ENCODE results near the gene GOLIM4. TPM values are rescaled to one million over a fixed set of nuclear protein-coding genes. Genes with fewer than 3 reads are reported as not detected.

GOLIM4 gene
- total RNA-seq, 1 experiment from 2014 or later = 12.2 TPM

DNA sequence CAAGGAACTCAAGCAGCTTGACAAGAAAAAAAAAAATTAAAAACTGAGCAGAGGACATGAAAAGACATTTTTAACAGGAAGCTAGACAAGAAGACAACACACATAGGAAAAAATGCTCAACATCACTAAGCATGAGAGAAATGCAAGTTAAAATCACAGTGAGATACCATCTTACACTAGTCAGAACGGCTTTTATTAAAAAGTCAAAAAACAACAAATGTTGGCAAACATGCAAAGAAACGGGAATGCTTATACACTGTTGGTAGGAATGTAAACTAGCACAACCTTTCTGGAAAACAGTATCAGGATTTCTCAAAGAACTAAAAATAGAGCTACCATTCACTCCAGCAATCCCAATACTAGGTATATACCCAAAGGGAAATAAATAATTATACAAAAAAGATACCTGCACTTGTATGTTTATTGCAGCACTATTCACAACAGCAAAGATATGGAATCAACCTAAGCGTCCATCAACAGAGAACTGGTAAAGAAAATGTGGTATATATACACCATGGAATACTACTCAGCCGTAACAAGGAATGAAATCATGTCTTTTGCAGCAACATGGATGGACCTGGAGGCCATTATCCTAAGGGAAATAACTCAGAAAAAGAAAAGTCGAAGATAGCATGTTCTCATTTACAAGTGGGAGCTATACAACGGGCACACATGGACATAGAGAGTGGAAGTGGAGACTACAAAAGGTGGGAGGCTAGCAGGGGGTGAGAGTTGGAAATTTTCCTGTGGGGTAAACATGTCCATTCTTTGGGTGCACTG lies 5.2 kb downstream of the GOLIM4 start:
- H3K27ac ChIP-seq (ENCODE audit: low read depth, low read length, poor library complexity, severe bottlenecking) = no peak overlapping the region
- ChIA-PET CTCF (no interaction called here), POLR2A (ENCODE audit: low non-redundant PET) (no interaction called here)
- no peaks in the 10 kb centered on the region for H3K4me1 ChIP-seq (ENCODE audit: insufficient read depth, low read length, poor library complexity, severe bottlenecking)
- no peak overlapping the region for H3K4me3 ChIP-seq (ENCODE audit: low read depth, low read length, poor library complexity, severe bottlenecking)
- H3K27me3 ChIP-seq (replicated peaks; ENCODE audit: insufficient read depth, low read depth, low read length, poor library complexity) = no peaks in the 10 kb centered on the region
- intact Hi-C loops (cut with micrococcal nuclease; ENCODE audit: unreplicated experiment) = no loop called here
- no TSS peak for BruUV-seq (replicated peaks)
- H3K36me3 ChIP-seq (ENCODE audit: insufficient read depth, low read length, poor library complexity, severe bottlenecking) = no peaks in the 10 kb centered on the region
- no peak for TF ChIP-seq EZH2 (IDR thresholded peaks at IDR 0.05; ENCODE audit: borderline replicate concordance, low read depth, low read length, poor library complexity, severe bottlenecking)
- TF ChIP-seq, protein P1, sequence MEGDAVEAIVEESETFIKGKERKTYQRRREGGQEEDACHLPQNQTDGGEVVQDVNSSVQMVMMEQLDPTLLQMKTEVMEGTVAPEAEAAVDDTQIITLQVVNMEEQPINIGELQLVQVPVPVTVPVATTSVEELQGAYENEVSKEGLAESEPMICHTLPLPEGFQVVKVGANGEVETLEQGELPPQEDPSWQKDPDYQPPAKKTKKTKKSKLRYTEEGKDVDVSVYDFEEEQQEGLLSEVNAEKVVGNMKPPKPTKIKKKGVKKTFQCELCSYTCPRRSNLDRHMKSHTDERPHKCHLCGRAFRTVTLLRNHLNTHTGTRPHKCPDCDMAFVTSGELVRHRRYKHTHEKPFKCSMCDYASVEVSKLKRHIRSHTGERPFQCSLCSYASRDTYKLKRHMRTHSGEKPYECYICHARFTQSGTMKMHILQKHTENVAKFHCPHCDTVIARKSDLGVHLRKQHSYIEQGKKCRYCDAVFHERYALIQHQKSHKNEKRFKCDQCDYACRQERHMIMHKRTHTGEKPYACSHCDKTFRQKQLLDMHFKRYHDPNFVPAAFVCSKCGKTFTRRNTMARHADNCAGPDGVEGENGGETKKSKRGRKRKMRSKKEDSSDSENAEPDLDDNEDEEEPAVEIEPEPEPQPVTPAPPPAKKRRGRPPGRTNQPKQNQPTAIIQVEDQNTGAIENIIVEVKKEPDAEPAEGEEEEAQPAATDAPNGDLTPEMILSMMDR (conservative IDR thresholded peaks at IDR 0.05; ENCODE audit: low read depth, low read length) = no peak
- H3K9me3 ChIP-seq (ENCODE audit: low read depth, low read length, poor library complexity, severe bottlenecking) = no peaks in the 10 kb centered on the region
- no peak for DNase-seq (ENCODE audit: low spot score)

DNA sequence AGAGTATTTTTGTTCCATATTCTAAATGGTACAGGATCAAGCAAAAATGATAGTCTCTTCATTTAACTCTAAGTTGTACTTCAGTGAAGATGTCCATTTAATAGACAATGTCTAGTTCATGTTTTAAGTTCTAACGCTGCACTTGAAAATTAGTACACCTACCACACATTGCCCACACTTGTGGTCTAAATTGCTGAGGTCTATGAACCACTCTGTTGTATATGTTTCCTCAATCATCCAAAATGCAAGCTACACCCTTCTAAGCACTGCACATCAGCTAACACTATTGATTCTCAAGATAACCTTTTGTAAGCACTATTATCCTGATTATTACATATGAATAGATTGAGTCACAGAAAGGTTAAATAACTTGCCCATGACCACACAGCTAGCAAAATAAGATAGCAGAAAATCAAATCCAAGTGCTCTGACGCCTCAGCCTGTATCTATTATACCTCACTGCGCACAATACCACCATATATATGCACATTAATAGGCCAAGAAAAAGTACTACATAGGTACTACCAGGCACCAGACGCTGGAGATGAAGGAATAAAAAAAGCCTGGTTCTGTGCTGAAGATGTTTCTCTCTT lies 6.4 kb downstream of the GOLIM4 start:
- CTCF ChIA-PET = no interaction called here
- Histone ChIP-seq H3K27me3 (replicated peaks; ENCODE audit: insufficient read depth, low read depth, low read length, poor library complexity) (no peaks in the 10 kb centered on the region), H3K9me3 (ENCODE audit: low read depth, low read length, poor library complexity, severe bottlenecking) (no peaks in the 10 kb centered on the region), H3K27ac (ENCODE audit: low read depth, low read length, poor library complexity, severe bottlenecking) (no peak overlapping the region), H3K4me1 (ENCODE audit: insufficient read depth, low read length, poor library complexity, severe bottlenecking) (no peaks in the 10 kb centered on the region), H3K4me3 (ENCODE audit: low read depth, low read length, poor library complexity, severe bottlenecking) (no peak overlapping the region), H3K36me3 (ENCODE audit: insufficient read depth, low read length, poor library complexity, severe bottlenecking) (no peaks in the 10 kb centered on the region)
- no TSS peak for BruUV-seq (replicated peaks)
- TF ChIP-seq EZH2 (IDR thresholded peaks at IDR 0.05; ENCODE audit: borderline replicate concordance, low read depth, low read length, poor library complexity, severe bottlenecking) = no peak
- TF ChIP-seq, protein P1 (conservative IDR thresholded peaks at IDR 0.05; ENCODE audit: low read depth, low read length) = no peak
- POLR2A ChIA-PET (ENCODE audit: low non-redundant PET) = no interaction called here
- intact Hi-C loops (cut with micrococcal nuclease; ENCODE audit: unreplicated experiment) = no loop called here
- no peak for DNase-seq (ENCODE audit: low spot score)

DNA sequence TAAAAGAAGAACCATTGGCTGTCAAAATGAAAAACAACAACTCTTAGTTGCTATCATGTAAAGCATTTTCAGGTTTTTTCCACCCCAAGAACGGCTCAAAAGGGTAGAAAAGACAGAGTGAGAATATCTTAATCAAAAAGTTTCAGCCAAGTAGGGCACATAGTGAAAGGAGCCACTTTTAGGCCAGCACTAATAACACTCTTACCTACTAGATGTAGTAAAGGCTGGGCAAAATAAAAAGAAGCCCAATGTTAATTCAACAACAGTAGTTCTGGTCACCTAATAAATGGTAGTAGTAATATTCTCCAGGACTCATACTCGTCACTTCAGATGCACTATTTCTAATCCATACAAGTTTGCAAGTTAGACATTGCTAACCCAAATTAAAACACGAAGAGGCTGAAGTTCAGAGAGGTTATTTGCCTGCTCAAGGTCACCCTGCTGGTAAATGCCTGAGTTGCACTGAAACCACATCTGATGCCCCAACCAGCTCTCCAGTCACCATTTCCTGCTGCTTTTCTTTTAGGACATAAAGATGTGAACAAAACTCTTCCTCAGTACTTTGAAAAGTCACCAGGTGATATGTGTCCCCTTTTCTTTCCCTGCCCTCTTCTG lies 7.5 kb downstream of the GOLIM4 start:
- DNase-seq (ENCODE audit: low spot score) = peak; percentile 15
- intact Hi-C loops (cut with micrococcal nuclease; ENCODE audit: unreplicated experiment) = no loop called here
- TF ChIP-seq, protein P1 (conservative IDR thresholded peaks at IDR 0.05; ENCODE audit: low read depth, low read length) = 0 out of 2 replicates have a peak, but pooled peaks have one; percentile 13
- no peak for TF ChIP-seq EZH2 (IDR thresholded peaks at IDR 0.05; ENCODE audit: borderline replicate concordance, low read depth, low read length, poor library complexity, severe bottlenecking)
- no peaks in the 10 kb centered on the region for H3K9me3 ChIP-seq (ENCODE audit: low read depth, low read length, poor library complexity, severe bottlenecking)
- CTCF ChIA-PET = no interaction called here
- POLR2A ChIA-PET (ENCODE audit: low non-redundant PET) = no interaction called here
- no peaks in the 10 kb centered on the region for H3K27me3 ChIP-seq (replicated peaks; ENCODE audit: insufficient read depth, low read depth, low read length, poor library complexity)
- no TSS peak for BruUV-seq (replicated peaks)
- H3K4me3 ChIP-seq (ENCODE audit: low read depth, low read length, poor library complexity, severe bottlenecking) = no peak overlapping the region
- no peaks in the 10 kb centered on the region for H3K4me1 ChIP-seq (ENCODE audit: insufficient read depth, low read length, poor library complexity, severe bottlenecking)
- no peaks in the 10 kb centered on the region for H3K36me3 ChIP-seq (ENCODE audit: insufficient read depth, low read length, poor library complexity, severe bottlenecking)
- no peak overlapping the region for H3K27ac ChIP-seq (ENCODE audit: low read depth, low read length, poor library complexity, severe bottlenecking)

Data from A673 (cell line).